Measurements from ENCODE around the gene SPOP.
"Not testable (repeated sequence)": the region's sequence is repeated elsewhere in the genome, so short reads cannot be mapped to it uniquely, and the experiment has no call there.

Gene SPOP

GRCh38 chr17:49646391-49647255 is 31.3 kb downstream of the SPOP start:
- TF ChIP-seq CTCF (IDR thresholded peaks at IDR 0.05; ENCODE audit: insufficient read depth, missing control alignments): no peak
- FAIRE-seq: no peak
- no peak for DNase-seq (ENCODE audit: insufficient read length, low spot score)

GRCh38 chr17:49646056-49646390 is 31.9 kb downstream of the SPOP start:
- not testable (repeated sequence) for FAIRE-seq; DNase-seq (ENCODE audit: insufficient read length, low spot score)

GRCh38 chr17:49645654-49646053 is 32.2 kb downstream of the SPOP start:
- TF ChIP-seq CTCF (IDR thresholded peaks at IDR 0.05; ENCODE audit: insufficient read depth, missing control alignments): no peak
- FAIRE-seq (no peak), DNase-seq (ENCODE audit: insufficient read length, low spot score) (no peak)

GRCh38 chr17:49640556-49640955 is 37.3 kb downstream of the SPOP start:
- DNase-seq (ENCODE audit: insufficient read length, low spot score) (no peak), FAIRE-seq (no peak)
- no peak for TF ChIP-seq CTCF (IDR thresholded peaks at IDR 0.05; ENCODE audit: insufficient read depth, missing control alignments)

GRCh38 chr17:49638818-49639217 is 39.1 kb downstream of the SPOP start:
- DNase-seq (ENCODE audit: insufficient read length, low spot score) (no peak), FAIRE-seq (no peak)

GRCh38 chr17:49637739-49638138 is 40.2 kb downstream of the SPOP start:
- TF ChIP-seq CTCF (IDR thresholded peaks at IDR 0.05; ENCODE audit: insufficient read depth, missing control alignments): no peak
- FAIRE-seq (no peak), DNase-seq (ENCODE audit: insufficient read length, low spot score) (no peak)

More at GRCh38 chr17:49638818-49639217, 39.1 kb downstream of the SPOP start:
- no peak for TF ChIP-seq CTCF (IDR thresholded peaks at IDR 0.05; ENCODE audit: insufficient read depth, missing control alignments)

GRCh38 chr17:49637050-49637449 is 40.8 kb downstream of the SPOP start:
- DNase-seq (ENCODE audit: insufficient read length, low spot score) (no peak), FAIRE-seq (no peak)
- TF ChIP-seq CTCF (IDR thresholded peaks at IDR 0.05; ENCODE audit: insufficient read depth, missing control alignments): no peak

Measured in D721Med (cell line).